ENCODE data around the gene LNX2.
"Not testable (repeated sequence)": the region's sequence is repeated elsewhere in the genome, so short reads cannot be mapped to it uniquely, and the experiment has no call there.

Gene LNX2

GRCh38 chr13:27638001-27638400 lies 17.7 kb upstream of the LNX2 start:
- DNase-seq (ENCODE audit: extremely low read depth in 1 of 2, low read depth in 1 of 2) = no peak

GRCh38 chr13:27637289-27637626 lies 16.9 kb upstream of the LNX2 start:
- DNase-seq (ENCODE audit: extremely low read depth in 1 of 2, low read depth in 1 of 2) = no peak

DNA sequence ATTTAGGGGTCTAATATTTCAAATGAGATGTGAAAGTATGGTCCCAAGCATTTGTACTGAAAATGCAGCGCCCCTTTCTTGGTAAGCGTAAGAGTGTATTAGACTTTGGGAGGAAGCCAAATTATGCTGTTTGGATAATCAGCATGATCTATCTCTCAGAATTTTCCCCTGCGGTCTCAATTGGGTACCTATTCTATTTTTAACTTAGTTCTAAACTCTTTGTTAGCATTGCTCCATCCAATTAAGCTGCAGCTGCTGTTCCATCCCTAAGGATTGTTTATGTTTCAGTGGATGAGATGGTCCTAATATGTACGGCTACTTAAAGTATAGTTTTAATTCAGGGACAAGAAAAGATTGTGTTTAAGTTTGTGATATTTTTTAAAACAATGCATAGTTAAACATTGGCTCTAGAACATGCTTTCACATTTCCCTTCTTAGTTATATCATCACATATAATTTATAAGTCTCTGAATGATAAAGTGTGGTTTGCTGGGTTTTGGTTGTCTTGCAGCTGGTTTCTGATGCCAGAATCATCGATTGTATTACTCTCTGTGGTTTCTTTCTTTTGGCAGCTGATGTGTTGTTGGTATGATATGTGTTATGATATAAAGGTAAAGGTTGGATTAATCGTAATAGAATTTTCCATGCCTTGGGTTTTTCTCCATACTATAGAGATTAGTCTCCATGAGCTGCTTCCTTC lies 16.4 kb upstream of the LNX2 start:
- DNase-seq (ENCODE audit: extremely low read depth in 1 of 2, low read depth in 1 of 2) = no peak

DNA sequence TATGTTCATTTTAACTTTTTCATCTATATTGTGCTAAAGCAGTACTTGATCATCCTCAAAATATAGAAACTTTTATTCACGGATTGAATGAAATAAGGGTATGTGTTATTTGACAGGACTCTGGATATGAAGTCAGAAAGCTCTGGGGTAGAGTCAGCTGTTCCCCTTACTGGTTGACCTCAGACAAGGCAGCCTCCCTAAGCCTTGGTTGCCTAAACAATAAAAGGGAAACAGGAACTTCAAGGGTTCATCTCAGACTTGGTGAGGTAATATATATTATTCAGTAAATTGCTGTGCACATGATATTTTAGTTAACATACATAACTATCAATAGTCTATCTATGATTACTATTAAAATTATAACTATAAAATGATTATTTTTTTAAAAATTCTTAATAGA lies 14.9 kb upstream of the LNX2 start:
- no peak for DNase-seq (ENCODE audit: extremely low read depth in 1 of 2, low read depth in 1 of 2)

- DNase-seq (ENCODE audit: extremely low read depth in 1 of 2, low read depth in 1 of 2) = no peak
These were observed 14.5 kb upstream of the LNX2 start for GRCh38 chr13:27634791-27635190.

DNA sequence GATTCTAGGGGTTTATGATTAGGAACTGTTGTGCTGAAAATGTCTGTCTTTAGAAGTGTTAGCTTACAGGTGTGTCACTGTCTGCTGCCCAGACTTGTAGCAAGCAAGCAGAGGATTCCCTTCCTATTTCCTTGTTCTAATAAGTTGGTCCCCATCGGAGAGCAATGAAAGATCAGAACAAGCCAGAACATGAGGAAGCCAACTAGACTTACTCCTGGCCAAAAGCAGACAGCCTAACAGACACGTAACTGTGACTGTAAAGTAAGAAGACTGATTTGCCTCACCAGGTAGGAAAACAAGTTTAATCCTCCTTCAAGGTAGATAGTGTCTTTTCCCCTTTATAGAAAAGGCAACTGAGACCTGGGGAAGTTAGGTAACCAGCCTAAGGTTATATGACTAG lies 13.9 kb upstream of the LNX2 start:
- no peak for DNase-seq (ENCODE audit: extremely low read depth in 1 of 2, low read depth in 1 of 2)

DNA sequence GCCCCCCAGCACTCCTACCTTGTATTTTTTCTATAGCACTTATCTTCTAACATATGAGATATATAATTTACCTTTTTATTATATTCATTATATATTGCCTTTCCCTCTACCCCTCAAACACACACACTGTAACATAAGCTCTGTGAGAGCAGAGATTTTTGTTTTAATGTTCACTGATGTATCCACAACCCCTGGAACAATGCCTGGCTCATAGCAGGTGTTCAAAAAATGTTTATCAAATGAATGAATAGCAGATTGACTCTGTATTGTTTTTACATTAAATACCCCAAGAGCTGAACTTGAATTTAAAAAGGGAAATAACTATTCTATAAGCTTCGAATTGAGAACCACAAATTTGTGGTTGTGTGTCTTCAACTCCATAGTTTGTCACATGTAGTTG lies 12.3 kb upstream of the LNX2 start:
- no peak for DNase-seq (ENCODE audit: extremely low read depth in 1 of 2, low read depth in 1 of 2)

- DNase-seq (ENCODE audit: extremely low read depth in 1 of 2, low read depth in 1 of 2) = no peak
These were observed 11.9 kb upstream of the LNX2 start for GRCh38 chr13:27632214-27632613.

DNA sequence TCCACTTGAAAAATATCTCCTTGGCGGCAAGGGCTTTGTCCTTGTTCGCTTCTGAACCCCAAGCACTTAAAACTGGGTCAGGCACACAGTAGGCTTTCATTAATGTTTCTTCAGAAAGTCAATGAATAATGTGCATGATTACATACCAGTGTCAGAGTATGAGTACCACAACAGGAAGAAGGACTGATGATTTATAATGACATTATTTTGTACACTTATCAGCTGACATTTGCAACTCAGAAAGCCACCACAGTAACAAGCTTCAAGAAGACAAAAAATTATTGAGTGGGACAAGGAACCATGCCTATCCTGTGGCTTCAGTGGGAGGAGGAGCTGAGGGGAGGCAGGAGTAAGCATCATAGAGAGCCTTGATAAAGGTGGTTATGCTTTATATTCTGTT lies 11.3 kb upstream of the LNX2 start:
- no peak for DNase-seq (ENCODE audit: extremely low read depth in 1 of 2, low read depth in 1 of 2)

DNA sequence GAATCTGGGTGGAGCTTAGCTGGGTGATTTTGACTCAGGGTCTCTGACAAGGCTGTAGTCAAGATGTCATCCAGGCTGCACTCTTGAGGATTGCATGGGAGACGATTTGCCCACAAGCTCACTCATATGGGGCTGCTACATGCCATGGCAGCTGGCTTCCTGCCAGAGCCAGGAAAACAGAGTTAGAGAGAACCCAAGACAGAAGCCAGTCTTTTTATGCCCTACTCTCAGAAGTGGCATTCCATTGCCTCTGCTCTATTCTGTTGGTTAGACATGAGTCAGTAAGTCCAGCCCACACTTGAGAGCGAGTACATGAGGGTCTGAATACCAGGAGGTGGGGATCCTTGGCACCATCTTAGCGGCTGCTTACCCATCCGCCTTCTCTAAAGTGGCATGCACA lies 10.8 kb upstream of the LNX2 start:
- no peak for DNase-seq (ENCODE audit: extremely low read depth in 1 of 2, low read depth in 1 of 2)

DNA sequence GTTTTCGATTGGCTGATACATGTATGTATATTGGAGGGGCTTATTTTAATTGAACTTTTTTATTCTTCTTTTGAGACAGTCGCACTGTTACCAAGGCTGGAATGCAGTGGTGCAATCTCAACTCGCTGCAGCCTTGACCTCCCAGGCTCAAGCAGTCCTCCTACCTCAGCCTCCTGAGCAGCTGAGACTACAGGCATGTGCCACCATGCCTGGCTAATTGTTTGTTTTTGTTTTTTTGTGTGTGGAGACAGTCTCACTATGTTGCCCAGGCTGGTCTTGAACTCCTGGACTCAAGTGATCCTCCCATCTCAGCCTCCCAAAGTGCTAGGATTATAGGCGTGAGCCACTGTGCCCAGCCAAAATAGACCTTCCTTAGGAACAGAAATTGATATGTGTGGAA lies 8.4 kb upstream of the LNX2 start:
- not testable (repeated sequence) for DNase-seq (ENCODE audit: extremely low read depth in 1 of 2, low read depth in 1 of 2)

DNA sequence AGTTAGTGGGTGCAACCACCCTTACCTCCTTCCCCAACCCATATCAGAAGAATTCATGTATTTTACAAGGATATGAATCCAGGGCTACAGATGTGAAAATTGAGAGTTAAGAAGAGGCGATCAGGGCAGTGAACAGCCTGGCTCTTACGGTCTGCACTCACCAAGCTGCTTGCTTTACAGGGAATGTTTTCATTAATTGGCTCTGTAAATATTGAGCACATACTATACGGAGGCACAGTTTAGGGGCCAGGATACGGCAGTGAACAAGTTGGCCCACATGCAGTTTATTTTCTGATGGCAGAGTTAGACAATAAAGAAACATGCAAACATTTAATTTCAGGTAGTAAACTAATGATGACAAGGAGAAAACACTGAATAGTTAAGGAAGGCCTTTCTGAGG lies 7.8 kb upstream of the LNX2 start:
- no peak for DNase-seq (ENCODE audit: extremely low read depth in 1 of 2, low read depth in 1 of 2)

- DNase-seq (ENCODE audit: extremely low read depth in 1 of 2, low read depth in 1 of 2) = no peak
These were observed 7.1 kb upstream of the LNX2 start for GRCh38 chr13:27627380-27627779.

- DNase-seq (ENCODE audit: extremely low read depth in 1 of 2, low read depth in 1 of 2) = no peak
These were observed 5.5 kb upstream of the LNX2 start for GRCh38 chr13:27625839-27626238.

DNA sequence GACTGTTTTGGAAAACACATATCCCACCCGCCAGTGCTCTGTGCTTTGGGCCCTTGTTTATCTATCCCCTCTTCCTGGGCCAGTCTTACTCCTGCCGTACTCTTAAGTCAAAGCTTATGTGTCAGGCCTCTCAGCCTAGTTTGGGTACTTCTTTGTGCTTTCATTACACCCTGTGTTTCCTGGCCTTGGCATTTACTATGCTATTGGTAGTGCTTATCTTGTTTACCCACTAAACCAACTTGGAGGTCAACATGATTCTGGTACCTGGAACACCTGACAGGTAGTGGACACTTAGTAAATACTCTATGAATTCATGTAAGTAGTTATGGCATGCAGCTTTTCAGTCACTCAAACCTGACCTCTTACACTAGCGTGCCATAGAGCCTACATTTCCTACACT lies 3.7 kb upstream of the LNX2 start:
- DNase-seq (ENCODE audit: extremely low read depth in 1 of 2, low read depth in 1 of 2) = no peak

DNA sequence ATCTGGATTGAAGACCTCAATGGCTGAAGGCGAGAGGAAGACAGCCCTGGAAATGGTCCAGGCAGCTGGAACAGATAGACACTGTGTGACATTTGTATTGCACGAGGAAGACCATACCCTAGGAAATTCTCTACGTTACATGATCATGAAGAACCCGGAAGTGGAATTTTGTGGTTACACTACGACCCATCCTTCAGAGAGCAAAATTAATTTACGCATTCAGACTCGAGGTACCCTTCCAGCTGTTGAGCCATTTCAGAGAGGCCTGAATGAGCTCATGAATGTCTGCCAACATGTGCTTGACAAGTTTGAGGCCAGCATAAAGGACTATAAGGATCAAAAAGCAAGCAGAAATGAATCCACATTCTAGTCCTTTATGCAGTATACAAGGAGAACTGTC lies 2.6 kb upstream of the LNX2 start:
- no peak for DNase-seq (ENCODE audit: extremely low read depth in 1 of 2, low read depth in 1 of 2)

DNA sequence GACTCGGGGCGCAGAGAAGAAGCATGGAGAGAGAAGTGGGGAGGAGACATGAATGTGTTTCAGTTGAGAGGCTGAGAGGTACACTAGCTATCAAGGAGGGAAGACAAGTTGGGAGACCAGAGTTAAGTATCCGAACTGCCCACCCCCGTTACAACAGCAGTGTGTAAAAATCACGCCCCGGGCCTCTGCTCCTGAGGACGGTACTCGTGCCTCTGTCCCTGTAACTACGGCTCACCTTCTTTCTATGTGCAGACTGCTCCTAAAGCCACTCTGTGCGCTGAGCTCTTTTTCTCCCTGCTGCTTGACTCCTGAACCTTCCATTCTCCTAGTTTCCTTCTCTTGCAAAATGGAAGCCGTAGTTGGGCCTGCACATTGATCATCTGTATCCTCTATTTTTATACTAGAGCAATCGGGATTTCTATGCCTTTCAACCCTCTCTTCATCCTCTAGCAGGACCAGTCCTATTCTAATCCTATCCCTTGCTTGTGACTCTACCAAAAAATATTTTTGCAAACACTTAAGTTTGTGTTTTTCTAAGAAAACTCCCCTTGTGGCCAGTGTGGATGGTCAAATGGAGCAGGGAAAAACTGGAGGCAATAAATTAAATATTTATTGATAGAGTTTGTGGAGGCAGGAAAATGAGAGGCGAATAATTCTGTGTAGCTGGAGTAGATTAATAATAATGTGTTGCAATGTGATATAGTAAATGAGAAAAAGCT lies 1.9 kb upstream of the LNX2 start:
- DNase-seq (ENCODE audit: extremely low read depth in 1 of 2, low read depth in 1 of 2) = no peak

DNA sequence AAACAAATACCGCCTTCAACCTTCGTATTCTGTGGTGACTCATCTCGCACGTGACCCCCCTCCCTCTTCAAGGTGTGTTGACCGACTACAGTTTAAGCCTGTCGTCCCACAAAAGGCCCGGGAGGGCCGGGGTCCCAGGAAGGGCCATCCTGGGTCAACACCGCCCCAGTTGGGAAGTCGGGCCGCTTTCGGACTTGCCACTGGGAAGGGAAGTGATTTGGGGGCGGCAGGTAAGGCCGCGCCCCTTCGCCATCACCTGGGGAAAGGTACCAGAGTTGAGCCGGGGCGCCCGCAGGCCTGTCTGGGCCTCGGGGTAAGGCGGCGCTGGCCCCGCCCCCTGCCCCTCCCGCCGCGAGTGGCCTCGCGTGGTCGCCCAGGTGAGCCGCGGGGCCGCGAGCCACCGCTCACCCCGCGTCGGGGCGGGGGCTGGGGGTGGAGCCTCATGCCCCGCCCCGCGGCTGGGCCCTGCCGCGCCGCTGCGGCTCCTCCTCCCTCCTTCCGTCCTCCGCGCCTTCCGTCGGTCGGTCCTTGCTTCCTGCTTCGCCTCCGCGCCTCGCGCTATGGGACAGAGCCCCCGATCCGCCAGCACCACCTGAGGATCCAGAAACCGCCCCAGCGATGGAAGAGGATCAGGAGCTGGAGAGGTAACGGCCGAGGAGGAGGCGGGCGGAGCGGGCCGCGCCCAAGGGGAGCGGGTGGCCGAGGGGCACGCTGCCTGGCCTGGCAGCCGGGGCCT lies 1.2 kb upstream of the LNX2 start, which contains the start of gene POLR1D:
Gene POLR1D (plus strand): TSS at position 527 of the 736 bp plus-strand sequence. CDS start 92 bp downstream, at position 619.
- peak; percentile 60 to 63 for DNase-seq (ENCODE audit: extremely low read depth in 1 of 2, low read depth in 1 of 2)

DNA sequence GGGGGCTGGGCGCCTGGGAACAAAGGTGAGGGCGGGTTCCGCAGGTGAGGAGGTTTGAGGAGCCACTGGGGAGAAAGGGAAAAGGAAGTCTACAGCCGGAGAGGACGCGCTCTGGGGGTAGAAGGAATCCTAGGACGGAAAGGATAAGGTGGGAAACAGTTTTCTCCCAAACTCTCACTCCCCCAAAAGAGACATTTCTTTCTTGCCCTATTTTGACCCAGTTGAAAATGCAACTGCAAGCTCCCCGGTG lies 712 bp upstream of the LNX2 start:
- DNase-seq (ENCODE audit: extremely low read depth in 1 of 2, low read depth in 1 of 2) = no peak

- peak; percentile 6 to 18 for DNase-seq (ENCODE audit: extremely low read depth in 1 of 2, low read depth in 1 of 2)
These were observed 477 bp downstream of the LNX2 start for GRCh38 chr13:27619728-27620376.

DNA sequence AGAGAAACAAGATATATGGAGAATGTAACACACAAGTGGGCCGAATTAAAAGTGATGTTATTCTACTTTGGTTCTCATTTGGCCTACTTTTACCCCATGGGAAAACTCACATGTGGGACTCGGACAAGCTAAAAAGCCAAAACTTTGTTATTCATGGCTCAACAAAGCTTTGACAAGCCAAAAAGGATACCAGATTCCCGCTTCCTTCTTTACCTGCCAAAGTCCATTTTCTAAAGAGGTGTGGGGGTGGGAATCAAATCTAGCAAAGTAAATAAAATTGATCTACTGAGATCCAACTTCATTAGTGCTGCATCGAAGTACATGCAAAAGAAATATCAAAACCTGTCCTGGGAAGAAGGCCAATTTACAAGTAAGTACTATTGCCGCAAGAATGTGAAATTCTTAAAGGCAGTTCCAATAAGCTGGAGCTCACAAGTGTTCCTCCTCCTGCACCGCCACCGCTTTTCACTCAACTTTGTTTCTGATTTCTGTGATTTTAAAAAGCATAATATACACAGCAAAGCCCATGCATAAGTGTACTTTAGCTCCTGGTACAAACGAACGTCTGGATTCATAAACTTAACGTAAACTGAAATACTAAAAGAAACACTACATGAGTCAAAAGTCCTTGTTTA lies 1.1 kb downstream of the LNX2 start:
- DNase-seq (ENCODE audit: extremely low read depth in 1 of 2, low read depth in 1 of 2) = no peak
